GM10266 (cell line): ENCODE data around the gene ATP8B2.
A peak's percentile ranks its signal among the peaks of the same experiment; 100 is the strongest.
"Not testable (repeated sequence)": the region's sequence is repeated elsewhere in the genome, so short reads cannot be mapped to it uniquely, and the experiment has no call there.

Source experiments
- DNase-seq: peaks from one replicate; pipeline ENCODE4 v3.0.0; 2012; ENCODE audit errors: extremely low spot score
- CTCF ChIP-seq: IDR thresholded peaks from 2 replicates; pipeline ENCODE4 v1.5.1; 2012; ENCODE audit warnings: mild to moderate bottlenecking, low read depth; ENCODE audit not compliant: control insufficient read depth, insufficient read depth; ENCODE audit errors: missing control alignments

Gene ATP8B2

DNA sequence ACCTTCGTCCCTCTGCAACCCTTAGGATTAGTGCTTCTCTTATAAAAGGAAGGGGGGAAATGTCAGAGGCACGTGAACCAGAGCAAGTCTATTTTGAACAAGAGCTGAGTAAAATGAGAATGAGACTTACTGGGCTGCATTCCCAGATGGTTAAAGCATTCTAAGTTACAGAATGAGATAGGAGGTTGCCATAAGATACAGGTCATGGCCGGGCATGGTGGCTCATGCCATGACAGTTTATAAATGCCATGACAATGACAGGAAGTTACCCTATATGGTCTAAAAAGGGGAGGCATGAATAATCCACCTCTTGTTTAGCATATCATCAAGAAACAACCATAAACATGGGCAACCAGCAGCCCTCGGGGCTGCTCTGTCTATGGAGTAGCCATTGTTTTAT, 6.9 kb upstream of the ATP8B2 start:
- no peak for TF ChIP-seq CTCF
- no peak for DNase-seq

GRCh38 chr1:154320882-154321608, 4.3 kb upstream of the ATP8B2 start, which contains the start of gene AQP10:
TSS of gene AQP10 (plus strand) at chr1:154321093. CDS start at chr1:154321156, 63 bp downstream.
- TF ChIP-seq CTCF = no peak
- DNase-seq = no peak

DNA sequence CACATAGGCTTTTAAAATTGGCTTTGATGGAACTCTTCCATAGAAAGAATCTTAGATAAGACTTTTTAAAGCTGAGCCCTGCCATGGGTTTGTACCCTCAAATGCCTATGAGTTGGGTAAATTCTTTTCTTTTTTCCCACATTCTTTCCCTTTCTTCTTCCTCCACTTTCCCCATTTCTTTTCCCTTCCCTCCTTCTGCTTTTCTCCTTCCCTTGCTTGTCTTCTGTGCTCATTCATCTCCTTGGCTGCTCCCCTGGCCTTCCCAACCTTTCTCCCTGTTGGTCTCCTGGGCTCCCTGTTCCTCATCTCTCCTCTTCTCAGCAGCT, 3.8 kb upstream of the ATP8B2 start:
- DNase-seq = not testable (repeated sequence)

DNA sequence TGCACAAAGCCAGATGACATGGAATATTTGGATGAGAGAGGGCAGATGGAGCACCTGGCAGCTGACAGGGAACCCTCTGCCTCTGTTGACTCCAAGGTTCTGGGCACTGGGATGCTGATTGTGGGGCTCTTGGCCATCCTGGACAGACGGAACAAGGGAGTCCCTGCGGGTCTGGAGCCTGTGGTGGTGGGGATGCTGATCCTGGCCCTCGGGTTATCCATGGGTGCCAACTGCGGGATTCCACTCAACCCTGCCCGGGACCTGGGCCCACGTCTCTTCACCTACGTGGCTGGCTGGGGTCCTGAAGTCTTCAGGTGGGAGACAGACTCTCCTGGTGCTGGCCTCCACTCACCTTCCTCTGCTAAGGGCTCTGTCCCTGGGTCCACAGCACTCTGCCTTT, 1.8 kb upstream of the ATP8B2 start:
- no peak for TF ChIP-seq CTCF
- no peak for DNase-seq

GRCh38 chr1:154324241-154324640, 1.1 kb upstream of the ATP8B2 start:
- no peak for DNase-seq
- no peak for TF ChIP-seq CTCF

GRCh38 chr1:154325583-154326545, 539 bp downstream of the ATP8B2 start:
- DNase-seq = peak; percentile 68
- TF ChIP-seq CTCF = peak; percentile 19

GRCh38 chr1:154326546-154327465, 1.5 kb downstream of the ATP8B2 start:
- no peak for TF ChIP-seq CTCF
- DNase-seq = no peak
